GM12878 (cell line): ENCODE results near the gene MGAT2. TPM values are rescaled to one million over a fixed set of nuclear protein-coding genes. Genes with fewer than 3 reads are reported as not detected.

Source experiments
- ESRRA ChIP-seq: IDR thresholded peaks from 2 replicates; pipeline ENCODE4 v1.6.1; 2012; ENCODE audit warnings: mild to moderate bottlenecking, low read length, improper control_type of control experiment
- GABPA ChIP-seq: IDR thresholded peaks from 2 replicates; pipeline ENCODE4 v1.6.1; 2014; ENCODE audit warnings: antibody characterized with exemption, low read depth, mild to moderate bottlenecking, inconsistent platforms
- GATAD2B ChIP-seq: fragments of 450-650 bp; conservative IDR thresholded peaks from 2 replicates; pipeline ENCODE4 v1.6.1; 2017; ENCODE audit warnings: low read depth, mild to moderate bottlenecking, moderate library complexity
- HDGF ChIP-seq: fragments of 450-650 bp; IDR thresholded peaks from 2 replicates; pipeline ENCODE4 v1.6.1; 2016; ENCODE audit warnings: antibody characterized with exemption
- NFXL1 ChIP-seq: fragments of 450-650 bp; IDR thresholded peaks from 2 replicates; pipeline ENCODE4 v1.6.1; 2017; ENCODE audit warnings: antibody characterized with exemption, mild to moderate bottlenecking, borderline replicate concordance
- RUNX3 ChIP-seq: IDR thresholded peaks from 2 replicates; pipeline ENCODE4 v1.6.1; 2012; ENCODE audit warnings: low read length, inconsistent platforms
- SMC3 ChIP-seq: IDR thresholded peaks from 2 replicates; pipeline ENCODE4 v1.6.1; 2011; ENCODE audit warnings: low read length, improper control_type of control experiment, borderline replicate concordance
- SUPT20H ChIP-seq: IDR thresholded peaks from 2 replicates; pipeline ENCODE4 v1.6.1; 2011; ENCODE audit warnings: low read depth, mild to moderate bottlenecking, low read length, moderate library complexity, borderline replicate concordance; ENCODE audit not compliant: control insufficient read depth
- WRNIP1 ChIP-seq: IDR thresholded peaks from 2 replicates; pipeline ENCODE4 v1.6.1; 2011; ENCODE audit warnings: low read depth, low read length, improper control_type of control experiment, borderline replicate concordance
- ZNF207 ChIP-seq: fragments of 450-650 bp; IDR thresholded peaks from 2 replicates; pipeline ENCODE4 v1.6.1; 2014; ENCODE audit warnings: antibody characterized with exemption, mild to moderate bottlenecking, borderline replicate concordance
- polyA plus RNA-seq, 11 experiments: library from polyadenylated mRNA; depleted of rRNA in 4 of 11; unstranded in 6 of 11; stranded (reverse) in 5 of 11; fragments of >200 nt; fragmentation: Nextera tagmentation in 4 of 11; fragmentation: Illumina TruSeq in 1 of 11; extraction: Ambion mirVana in 4 of 11; extraction: Trizol in 1 of 11; gene quantifications; 1 replicate in 1 of 11; 2 replicates in 10 of 11; pipeline versions ENCODE4 v1.2.1 to v1.2.3, GENCODE V29; 2011 to 2016; ENCODE audit warnings: inconsistent platforms in 2 of 11, missing spikeins in 2 of 11, low read depth in 1 of 11
- total RNA-seq, 4 experiments: library from RNA; depleted of rRNA in 3 of 4; stranded (reverse); fragments of >200 nt in 3 of 4; fragmentation: Illumina TruSeq in 1 of 4; extraction: Trizol in 1 of 4; gene quantifications; 2 replicates each; pipeline versions ENCODE4 v1.2.1 to v1.2.3, GENCODE V29; 2013 to 2021
- TF ChIP-seq, protein P1 (sequence below): IDR thresholded peaks from 2 replicates; pipeline ENCODE4 v1.6.1; 2012; ENCODE audit warnings: low read depth, low read length, improper control_type of control experiment
- TF ChIP-seq, protein P2 (sequence below): fragments of 450-650 bp; IDR thresholded peaks from 2 replicates; pipeline ENCODE4 v1.6.1; 2017; ENCODE audit warnings: low read depth, mild to moderate bottlenecking, moderate library complexity
- TF ChIP-seq, protein P3 (sequence below): IDR thresholded peaks from 2 replicates; pipeline ENCODE4 v1.6.1; 2012; ENCODE audit warnings: low read length, inconsistent platforms
- TF ChIP-seq, protein P4 (sequence below): fragments of 450-650 bp; formaldehyde crosslinking; IDR thresholded peaks from 2 replicates; pipeline ENCODE4 v1.4.0; 2020; ENCODE audit warnings: mild to moderate bottlenecking, moderate library complexity
- TF ChIP-seq, protein P5 (sequence below): IDR thresholded peaks from 2 replicates; pipeline ENCODE4 v1.6.1; 2012; ENCODE audit warnings: low read depth, low read length, improper control_type of control experiment
- TF ChIP-seq, protein P6 (sequence below): fragments of 450-650 bp; IDR thresholded peaks from 2 replicates; pipeline ENCODE4 v1.6.1; 2017; ENCODE audit warnings: mild to moderate bottlenecking, moderate library complexity

The MGAT2 gene
- total and polyA plus RNA-seq, 10 of the 15 experiments (the other 5 are each of a cell fraction or from before 2014, with no cell fraction given): 0.03 to 51.8 (median 38.0) TPM; not detected in 1

DNA sequence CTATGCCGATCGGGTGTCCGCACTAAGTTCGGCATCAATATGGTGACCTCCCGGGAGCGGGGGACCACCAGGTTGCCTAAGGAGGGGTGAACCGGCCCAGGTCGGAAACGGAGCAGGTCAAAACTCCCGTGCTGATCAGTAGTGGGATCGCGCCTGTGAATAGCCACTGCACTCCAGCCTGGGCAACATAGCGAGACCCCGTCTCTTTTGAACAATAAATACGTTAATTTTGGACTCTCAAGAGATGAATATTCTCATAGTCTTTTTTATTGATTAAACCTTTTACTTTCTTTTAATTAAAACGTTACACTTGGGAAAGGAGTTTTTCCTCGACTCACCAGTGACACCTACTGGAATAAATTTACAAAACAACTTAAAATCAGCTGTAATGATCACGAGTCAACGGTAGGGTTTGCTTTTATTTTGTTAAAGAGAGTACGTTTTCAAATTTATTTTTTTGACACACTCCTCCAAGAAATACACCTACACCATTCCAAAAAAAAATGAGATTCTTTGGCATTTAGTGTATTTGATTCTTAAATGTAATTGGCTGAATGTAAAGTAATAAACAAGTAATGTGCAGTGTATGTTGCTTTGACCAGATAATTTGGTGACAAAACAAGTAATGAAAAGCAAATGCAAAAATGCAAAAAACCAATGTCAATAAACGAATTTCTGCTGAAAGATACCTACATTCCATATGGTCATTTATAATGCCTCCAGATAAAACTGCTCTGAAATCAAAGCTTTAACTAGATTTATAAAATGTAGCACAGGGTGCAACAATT, 33.7 kb upstream of the MGAT2 start (continued):
- TF ChIP-seq, protein P1, sequence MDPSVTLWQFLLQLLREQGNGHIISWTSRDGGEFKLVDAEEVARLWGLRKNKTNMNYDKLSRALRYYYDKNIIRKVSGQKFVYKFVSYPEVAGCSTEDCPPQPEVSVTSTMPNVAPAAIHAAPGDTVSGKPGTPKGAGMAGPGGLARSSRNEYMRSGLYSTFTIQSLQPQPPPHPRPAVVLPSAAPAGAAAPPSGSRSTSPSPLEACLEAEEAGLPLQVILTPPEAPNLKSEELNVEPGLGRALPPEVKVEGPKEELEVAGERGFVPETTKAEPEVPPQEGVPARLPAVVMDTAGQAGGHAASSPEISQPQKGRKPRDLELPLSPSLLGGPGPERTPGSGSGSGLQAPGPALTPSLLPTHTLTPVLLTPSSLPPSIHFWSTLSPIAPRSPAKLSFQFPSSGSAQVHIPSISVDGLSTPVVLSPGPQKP: no peak
- TF ChIP-seq HDGF (no peak), GATAD2B (peak; percentile 70; the same call in 1 of the 2 replicates), GABPA (no peak; the same call in 1 of the 2 replicates), SUPT20H (no peak), ZNF207 (peak; percentile 92), WRNIP1 (no peak), RUNX3 (peak; percentile 26; the same call in 1 of the 2 replicates), SMC3 (no peak; the same call in 1 of the 2 replicates), NFXL1 (no peak), ESRRA (no peak)
- TF ChIP-seq, protein P2, sequence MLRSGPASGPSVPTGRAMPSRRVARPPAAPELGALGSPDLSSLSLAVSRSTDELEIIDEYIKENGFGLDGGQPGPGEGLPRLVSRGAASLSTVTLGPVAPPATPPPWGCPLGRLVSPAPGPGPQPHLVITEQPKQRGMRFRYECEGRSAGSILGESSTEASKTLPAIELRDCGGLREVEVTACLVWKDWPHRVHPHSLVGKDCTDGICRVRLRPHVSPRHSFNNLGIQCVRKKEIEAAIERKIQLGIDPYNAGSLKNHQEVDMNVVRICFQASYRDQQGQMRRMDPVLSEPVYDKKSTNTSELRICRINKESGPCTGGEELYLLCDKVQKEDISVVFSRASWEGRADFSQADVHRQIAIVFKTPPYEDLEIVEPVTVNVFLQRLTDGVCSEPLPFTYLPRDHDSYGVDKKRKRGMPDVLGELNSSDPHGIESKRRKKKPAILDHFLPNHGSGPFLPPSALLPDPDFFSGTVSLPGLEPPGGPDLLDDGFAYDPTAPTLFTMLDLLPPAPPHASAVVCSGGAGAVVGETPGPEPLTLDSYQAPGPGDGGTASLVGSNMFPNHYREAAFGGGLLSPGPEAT: no peak; the same call in 1 of the 2 replicates
- TF ChIP-seq, protein P3, sequence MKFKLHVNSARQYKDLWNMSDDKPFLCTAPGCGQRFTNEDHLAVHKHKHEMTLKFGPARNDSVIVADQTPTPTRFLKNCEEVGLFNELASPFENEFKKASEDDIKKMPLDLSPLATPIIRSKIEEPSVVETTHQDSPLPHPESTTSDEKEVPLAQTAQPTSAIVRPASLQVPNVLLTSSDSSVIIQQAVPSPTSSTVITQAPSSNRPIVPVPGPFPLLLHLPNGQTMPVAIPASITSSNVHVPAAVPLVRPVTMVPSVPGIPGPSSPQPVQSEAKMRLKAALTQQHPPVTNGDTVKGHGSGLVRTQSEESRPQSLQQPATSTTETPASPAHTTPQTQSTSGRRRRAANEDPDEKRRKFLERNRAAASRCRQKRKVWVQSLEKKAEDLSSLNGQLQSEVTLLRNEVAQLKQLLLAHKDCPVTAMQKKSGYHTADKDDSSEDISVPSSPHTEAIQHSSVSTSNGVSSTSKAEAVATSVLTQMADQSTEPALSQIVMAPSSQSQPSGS: peak; percentile 83
- TF ChIP-seq, protein P4, sequence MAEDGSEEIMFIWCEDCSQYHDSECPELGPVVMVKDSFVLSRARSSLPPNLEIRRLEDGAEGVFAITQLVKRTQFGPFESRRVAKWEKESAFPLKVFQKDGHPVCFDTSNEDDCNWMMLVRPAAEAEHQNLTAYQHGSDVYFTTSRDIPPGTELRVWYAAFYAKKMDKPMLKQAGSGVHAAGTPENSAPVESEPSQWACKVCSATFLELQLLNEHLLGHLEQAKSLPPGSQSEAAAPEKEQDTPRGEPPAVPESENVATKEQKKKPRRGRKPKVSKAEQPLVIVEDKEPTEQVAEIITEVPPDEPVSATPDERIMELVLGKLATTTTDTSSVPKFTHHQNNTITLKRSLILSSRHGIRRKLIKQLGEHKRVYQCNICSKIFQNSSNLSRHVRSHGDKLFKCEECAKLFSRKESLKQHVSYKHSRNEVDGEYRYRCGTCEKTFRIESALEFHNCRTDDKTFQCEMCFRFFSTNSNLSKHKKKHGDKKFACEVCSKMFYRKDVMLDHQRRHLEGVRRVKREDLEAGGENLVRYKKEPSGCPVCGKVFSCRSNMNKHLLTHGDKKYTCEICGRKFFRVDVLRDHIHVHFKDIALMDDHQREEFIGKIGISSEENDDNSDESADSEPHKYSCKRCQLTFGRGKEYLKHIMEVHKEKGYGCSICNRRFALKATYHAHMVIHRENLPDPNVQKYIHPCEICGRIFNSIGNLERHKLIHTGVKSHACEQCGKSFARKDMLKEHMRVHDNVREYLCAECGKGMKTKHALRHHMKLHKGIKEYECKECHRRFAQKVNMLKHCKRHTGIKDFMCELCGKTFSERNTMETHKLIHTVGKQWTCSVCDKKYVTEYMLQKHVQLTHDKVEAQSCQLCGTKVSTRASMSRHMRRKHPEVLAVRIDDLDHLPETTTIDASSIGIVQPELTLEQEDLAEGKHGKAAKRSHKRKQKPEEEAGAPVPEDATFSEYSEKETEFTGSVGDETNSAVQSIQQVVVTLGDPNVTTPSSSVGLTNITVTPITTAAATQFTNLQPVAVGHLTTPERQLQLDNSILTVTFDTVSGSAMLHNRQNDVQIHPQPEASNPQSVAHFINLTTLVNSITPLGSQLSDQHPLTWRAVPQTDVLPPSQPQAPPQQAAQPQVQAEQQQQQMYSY (CRISPR knock-in tag): no peak
- TF ChIP-seq, protein P5, sequence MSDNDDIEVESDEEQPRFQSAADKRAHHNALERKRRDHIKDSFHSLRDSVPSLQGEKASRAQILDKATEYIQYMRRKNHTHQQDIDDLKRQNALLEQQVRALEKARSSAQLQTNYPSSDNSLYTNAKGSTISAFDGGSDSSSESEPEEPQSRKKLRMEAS: no peak
- TF ChIP-seq, protein P6, sequence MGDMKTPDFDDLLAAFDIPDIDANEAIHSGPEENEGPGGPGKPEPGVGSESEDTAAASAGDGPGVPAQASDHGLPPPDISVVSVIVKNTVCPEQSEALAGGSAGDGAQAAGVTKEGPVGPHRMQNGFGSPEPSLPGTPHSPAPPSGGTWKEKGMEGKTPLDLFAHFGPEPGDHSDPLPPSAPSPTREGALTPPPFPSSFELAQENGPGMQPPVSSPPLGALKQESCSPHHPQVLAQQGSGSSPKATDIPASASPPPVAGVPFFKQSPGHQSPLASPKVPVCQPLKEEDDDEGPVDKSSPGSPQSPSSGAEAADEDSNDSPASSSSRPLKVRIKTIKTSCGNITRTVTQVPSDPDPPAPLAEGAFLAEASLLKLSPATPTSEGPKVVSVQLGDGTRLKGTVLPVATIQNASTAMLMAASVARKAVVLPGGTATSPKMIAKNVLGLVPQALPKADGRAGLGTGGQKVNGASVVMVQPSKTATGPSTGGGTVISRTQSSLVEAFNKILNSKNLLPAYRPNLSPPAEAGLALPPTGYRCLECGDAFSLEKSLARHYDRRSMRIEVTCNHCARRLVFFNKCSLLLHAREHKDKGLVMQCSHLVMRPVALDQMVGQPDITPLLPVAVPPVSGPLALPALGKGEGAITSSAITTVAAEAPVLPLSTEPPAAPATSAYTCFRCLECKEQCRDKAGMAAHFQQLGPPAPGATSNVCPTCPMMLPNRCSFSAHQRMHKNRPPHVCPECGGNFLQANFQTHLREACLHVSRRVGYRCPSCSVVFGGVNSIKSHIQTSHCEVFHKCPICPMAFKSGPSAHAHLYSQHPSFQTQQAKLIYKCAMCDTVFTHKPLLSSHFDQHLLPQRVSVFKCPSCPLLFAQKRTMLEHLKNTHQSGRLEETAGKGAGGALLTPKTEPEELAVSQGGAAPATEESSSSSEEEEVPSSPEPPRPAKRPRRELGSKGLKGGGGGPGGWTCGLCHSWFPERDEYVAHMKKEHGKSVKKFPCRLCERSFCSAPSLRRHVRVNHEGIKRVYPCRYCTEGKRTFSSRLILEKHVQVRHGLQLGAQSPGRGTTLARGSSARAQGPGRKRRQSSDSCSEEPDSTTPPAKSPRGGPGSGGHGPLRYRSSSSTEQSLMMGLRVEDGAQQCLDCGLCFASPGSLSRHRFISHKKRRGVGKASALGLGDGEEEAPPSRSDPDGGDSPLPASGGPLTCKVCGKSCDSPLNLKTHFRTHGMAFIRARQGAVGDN: no peak
